GM12878 (cell line): Measurements from ENCODE around the gene WBP11. TPM values are rescaled to one million over a fixed set of nuclear protein-coding genes. Genes with fewer than 3 reads are reported as not detected.

Experiments
- BRCA1 ChIP-seq: IDR thresholded peaks from 2 replicates; pipeline ENCODE4 v1.6.1; 2011; ENCODE audit warnings: low read depth, low read length, improper control_type of control experiment
- CBX3 ChIP-seq: fragments of 200-600 bp; sonication (generic); IDR thresholded peaks from 2 replicates; pipeline ENCODE4 v1.6.1; 2016; ENCODE audit warnings: low read depth, borderline replicate concordance
- CHD2 ChIP-seq: IDR thresholded peaks from 2 replicates; pipeline ENCODE4 v1.6.1; 2011; ENCODE audit warnings: low read depth, low read length, improper control_type of control experiment, borderline replicate concordance
- CHD4 ChIP-seq: fragments of 200-600 bp; sonication (generic); IDR thresholded peaks from 2 replicates; pipeline ENCODE4 v1.6.1; 2016; ENCODE audit warnings: mild to moderate bottlenecking
- EGR1 ChIP-seq, 2 experiments: IDR thresholded peaks; 1 replicate in 1 of 2; 2 replicates in 1 of 2; pipeline ENCODE4 v1.6.1; 2011 to 2012; ENCODE audit warnings: low read depth in 2 of 2, low read length in 2 of 2, borderline replicate concordance in 1 of 2, mild to moderate bottlenecking in 1 of 2, moderate library complexity in 1 of 2
- ESRRA ChIP-seq: IDR thresholded peaks from 2 replicates; pipeline ENCODE4 v1.6.1; 2012; ENCODE audit warnings: mild to moderate bottlenecking, low read length, improper control_type of control experiment
- FOXK2 ChIP-seq: fragments of 450-650 bp; IDR thresholded peaks from 2 replicates; pipeline ENCODE4 v1.6.1; 2017; ENCODE audit warnings: mild to moderate bottlenecking, moderate library complexity
- HDGF ChIP-seq: fragments of 450-650 bp; IDR thresholded peaks from 2 replicates; pipeline ENCODE4 v1.6.1; 2016; ENCODE audit warnings: antibody characterized with exemption
- IKZF1 ChIP-seq: fragments of 450-650 bp; conservative IDR thresholded peaks from 2 replicates; pipeline ENCODE4 v1.6.1; 2017; ENCODE audit warnings: antibody characterized with exemption, mild to moderate bottlenecking
- JUNB ChIP-seq: IDR thresholded peaks from 2 replicates; pipeline ENCODE4 v1.6.1; 2016; ENCODE audit warnings: antibody characterized with exemption, mild to moderate bottlenecking
- JUND ChIP-seq: IDR thresholded peaks from 2 replicates; pipeline ENCODE4 v1.6.1; 2012; ENCODE audit warnings: low read depth, mild to moderate bottlenecking, low read length, improper control_type of control experiment, moderate library complexity
- NFYA ChIP-seq: IDR thresholded peaks from 2 replicates; pipeline ENCODE4 v1.6.1; 2011; ENCODE audit warnings: low read depth, mild to moderate bottlenecking, low read length, improper control_type of control experiment, borderline replicate concordance
- NFYB ChIP-seq: IDR thresholded peaks from 2 replicates; pipeline ENCODE4 v1.6.1; 2011; ENCODE audit warnings: low read depth, mild to moderate bottlenecking, low read length, improper control_type of control experiment, moderate library complexity; ENCODE audit not compliant: insufficient read depth
- NR2C1 ChIP-seq: fragments of 450-650 bp; IDR thresholded peaks from 2 replicates; pipeline ENCODE4 v1.6.1; 2017; ENCODE audit warnings: antibody characterized with exemption, mild to moderate bottlenecking, moderate library complexity
- NR2F1 ChIP-seq: fragments of 450-650 bp; conservative IDR thresholded peaks from 2 replicates; pipeline ENCODE4 v1.6.1; 2017; ENCODE audit warnings: mild to moderate bottlenecking
- NRF1 ChIP-seq: conservative IDR thresholded peaks from 2 replicates; pipeline ENCODE4 v1.6.1; 2011; ENCODE audit warnings: mild to moderate bottlenecking, low read depth, low read length, improper control_type of control experiment
- SMARCA5 ChIP-seq: fragments of 450-650 bp; IDR thresholded peaks from 2 replicates; pipeline ENCODE4 v1.6.1; 2017; ENCODE audit warnings: mild to moderate bottlenecking
- STAT3 ChIP-seq: IDR thresholded peaks from 2 replicates; pipeline ENCODE4 v1.6.1; 2011; ENCODE audit warnings: low read depth, low read length, improper control_type of control experiment
- SUZ12 ChIP-seq: fragments of 200-600 bp; sonication (generic); IDR thresholded peaks from one replicate; pipeline ENCODE4 v1.6.1; 2018; ENCODE audit warnings: antibody characterized with exemption, mild to moderate bottlenecking; ENCODE audit not compliant: unreplicated experiment
- TCF12 ChIP-seq: IDR thresholded peaks from 2 replicates; pipeline ENCODE4 v1.6.1; 2011; ENCODE audit warnings: low read depth, mild to moderate bottlenecking, low read length
- ZNF207 ChIP-seq: fragments of 450-650 bp; IDR thresholded peaks from 2 replicates; pipeline ENCODE4 v1.6.1; 2014; ENCODE audit warnings: antibody characterized with exemption, mild to moderate bottlenecking, borderline replicate concordance
- ZSCAN29 ChIP-seq: fragments of 450-650 bp; IDR thresholded peaks from 2 replicates; pipeline ENCODE4 v1.6.1; 2017; ENCODE audit warnings: mild to moderate bottlenecking, moderate library complexity
- ZZZ3 ChIP-seq: IDR thresholded peaks from 2 replicates; pipeline ENCODE4 v1.6.1; 2011; ENCODE audit warnings: low read depth; ENCODE audit not compliant: control insufficient read depth, insufficient read length
- polyA plus RNA-seq, 11 experiments: library from polyadenylated mRNA; depleted of rRNA in 4 of 11; unstranded in 6 of 11; stranded (reverse) in 5 of 11; fragments of >200 nt; fragmentation: Nextera tagmentation in 4 of 11; fragmentation: Illumina TruSeq in 1 of 11; extraction: Ambion mirVana in 4 of 11; extraction: Trizol in 1 of 11; gene quantifications; 1 replicate in 1 of 11; 2 replicates in 10 of 11; pipeline versions ENCODE4 v1.2.1 to v1.2.3, GENCODE V29; 2011 to 2016; ENCODE audit warnings: inconsistent platforms in 2 of 11, missing spikeins in 2 of 11, low read depth in 1 of 11
- total RNA-seq, 4 experiments: library from RNA; depleted of rRNA in 3 of 4; stranded (reverse); fragments of >200 nt in 3 of 4; fragmentation: Illumina TruSeq in 1 of 4; extraction: Trizol in 1 of 4; gene quantifications; 2 replicates each; pipeline versions ENCODE4 v1.2.1 to v1.2.3, GENCODE V29; 2013 to 2021
- TF ChIP-seq, protein P1 (sequence below): IDR thresholded peaks from 2 replicates; pipeline ENCODE4 v1.6.1; 2011; ENCODE audit warnings: borderline replicate concordance, low read depth, mild to moderate bottlenecking, moderate library complexity, low read length; ENCODE audit not compliant: insufficient read depth, poor library complexity, severe bottlenecking
- TF ChIP-seq, protein P2 (sequence below): fragments of 450-650 bp; conservative IDR thresholded peaks from 2 replicates; pipeline ENCODE4 v1.6.1; 2017; ENCODE audit warnings: mild to moderate bottlenecking, moderate library complexity
- TF ChIP-seq, protein P3 (sequence below): fragments of 450-650 bp; IDR thresholded peaks from 2 replicates; pipeline ENCODE4 v1.6.1; 2016; ENCODE audit warnings: mild to moderate bottlenecking

The WBP11 gene
- total and polyA plus RNA-seq, 10 of the 15 experiments (the other 5 are each of a cell fraction or from before 2014, with no cell fraction given), result 11.5 to 107 (median 29.1) TPM

DNA sequence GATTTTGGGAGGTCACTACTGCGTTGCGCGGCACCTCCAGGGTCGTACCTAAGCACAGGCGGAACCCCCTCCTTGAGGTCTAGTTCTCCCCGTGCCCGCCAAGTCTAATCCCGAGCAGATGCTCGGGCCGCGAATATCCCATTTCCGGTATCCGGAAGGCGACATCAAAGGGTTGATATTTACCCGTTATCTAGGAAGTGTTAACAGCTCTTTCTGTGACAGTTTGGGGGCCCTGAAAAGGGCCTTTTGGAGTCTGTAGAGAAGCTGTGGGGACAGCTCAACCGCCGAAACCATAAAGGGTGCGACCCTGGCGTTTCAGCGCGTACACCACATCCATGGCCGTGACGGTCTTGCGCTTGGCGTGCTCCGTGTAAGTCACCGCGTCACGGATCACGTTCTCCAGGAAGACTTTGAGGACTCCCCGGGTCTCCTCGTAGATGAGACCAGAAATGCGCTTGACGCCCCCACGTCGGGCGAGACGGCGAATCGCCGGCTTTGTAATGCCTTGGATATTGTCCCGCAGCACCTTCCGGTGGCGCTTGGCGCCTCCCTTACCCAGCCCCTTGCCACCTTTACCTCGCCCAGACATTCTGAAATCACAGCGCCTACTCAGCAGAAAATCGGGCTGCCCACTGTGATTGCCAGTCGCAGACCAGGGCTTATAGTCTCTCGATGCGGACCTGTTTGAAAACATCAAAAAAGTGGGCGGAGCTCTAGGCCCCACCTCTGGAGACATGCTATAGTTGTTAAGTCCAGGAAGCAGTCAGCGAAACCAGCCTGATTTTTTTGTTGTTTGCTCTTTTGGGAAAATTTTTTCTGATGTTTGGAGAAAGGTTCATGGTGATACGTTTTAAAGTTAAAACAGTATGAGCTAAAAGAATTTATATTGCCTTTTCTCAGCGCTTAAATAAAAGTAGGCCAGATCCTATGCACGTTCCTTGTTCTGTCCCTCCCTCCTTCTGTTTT, 32.5 kb downstream of the WBP11 start (continued):
- TF ChIP-seq CHD4, result no peak
- no peak for TF ChIP-seq ZSCAN29
- TF ChIP-seq ESRRA, result no peak
- no peak for TF ChIP-seq SUZ12
- TF ChIP-seq NR2C1, result 0 out of 2 replicates have a peak, but pooled peaks have one; percentile 4
- TF ChIP-seq, protein P1, sequence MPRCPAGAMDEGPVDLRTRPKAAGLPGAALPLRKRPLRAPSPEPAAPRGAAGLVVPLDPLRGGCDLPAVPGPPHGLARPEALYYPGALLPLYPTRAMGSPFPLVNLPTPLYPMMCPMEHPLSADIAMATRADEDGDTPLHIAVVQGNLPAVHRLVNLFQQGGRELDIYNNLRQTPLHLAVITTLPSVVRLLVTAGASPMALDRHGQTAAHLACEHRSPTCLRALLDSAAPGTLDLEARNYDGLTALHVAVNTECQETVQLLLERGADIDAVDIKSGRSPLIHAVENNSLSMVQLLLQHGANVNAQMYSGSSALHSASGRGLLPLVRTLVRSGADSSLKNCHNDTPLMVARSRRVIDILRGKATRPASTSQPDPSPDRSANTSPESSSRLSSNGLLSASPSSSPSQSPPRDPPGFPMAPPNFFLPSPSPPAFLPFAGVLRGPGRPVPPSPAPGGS, result no peak
- peak; percentile 58 to 65; a peak in 2 of 3 replicates for TF ChIP-seq EGR1 (IDR thresholded peaks at IDR 0.05; ENCODE audit: borderline replicate concordance in 1 of 2, low read depth in 2 of 2, low read length in 2 of 2)
- TF ChIP-seq HDGF, result no peak
- no peak for TF ChIP-seq NRF1
- 0 out of 2 replicates have a peak, but pooled peaks have one; percentile 11 for TF ChIP-seq STAT3
- TF ChIP-seq FOXK2, result no peak
- TF ChIP-seq ZNF207, result peak; percentile 61
- TF ChIP-seq SMARCA5, result peak; percentile 87
- TF ChIP-seq JUND, result no peak
- no peak for TF ChIP-seq NFYB
- TF ChIP-seq, protein P2, sequence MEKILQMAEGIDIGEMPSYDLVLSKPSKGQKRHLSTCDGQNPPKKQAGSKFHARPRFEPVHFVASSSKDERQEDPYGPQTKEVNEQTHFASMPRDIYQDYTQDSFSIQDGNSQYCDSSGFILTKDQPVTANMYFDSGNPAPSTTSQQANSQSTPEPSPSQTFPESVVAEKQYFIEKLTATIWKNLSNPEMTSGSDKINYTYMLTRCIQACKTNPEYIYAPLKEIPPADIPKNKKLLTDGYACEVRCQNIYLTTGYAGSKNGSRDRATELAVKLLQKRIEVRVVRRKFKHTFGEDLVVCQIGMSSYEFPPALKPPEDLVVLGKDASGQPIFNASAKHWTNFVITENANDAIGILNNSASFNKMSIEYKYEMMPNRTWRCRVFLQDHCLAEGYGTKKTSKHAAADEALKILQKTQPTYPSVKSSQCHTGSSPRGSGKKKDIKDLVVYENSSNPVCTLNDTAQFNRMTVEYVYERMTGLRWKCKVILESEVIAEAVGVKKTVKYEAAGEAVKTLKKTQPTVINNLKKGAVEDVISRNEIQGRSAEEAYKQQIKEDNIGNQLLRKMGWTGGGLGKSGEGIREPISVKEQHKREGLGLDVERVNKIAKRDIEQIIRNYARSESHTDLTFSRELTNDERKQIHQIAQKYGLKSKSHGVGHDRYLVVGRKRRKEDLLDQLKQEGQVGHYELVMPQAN, result peak; percentile 86; the same call in 1 of the 2 replicates
- TF ChIP-seq JUNB, result no peak
- TF ChIP-seq TCF12, result peak; percentile 79
- peak; percentile 84 for TF ChIP-seq IKZF1
- TF ChIP-seq CHD2, result peak; percentile 87
- TF ChIP-seq NFYA, result no peak
- no peak for TF ChIP-seq BRCA1
- TF ChIP-seq NR2F1, result peak; percentile 76
- no peak for TF ChIP-seq ZZZ3
- TF ChIP-seq, protein P3, sequence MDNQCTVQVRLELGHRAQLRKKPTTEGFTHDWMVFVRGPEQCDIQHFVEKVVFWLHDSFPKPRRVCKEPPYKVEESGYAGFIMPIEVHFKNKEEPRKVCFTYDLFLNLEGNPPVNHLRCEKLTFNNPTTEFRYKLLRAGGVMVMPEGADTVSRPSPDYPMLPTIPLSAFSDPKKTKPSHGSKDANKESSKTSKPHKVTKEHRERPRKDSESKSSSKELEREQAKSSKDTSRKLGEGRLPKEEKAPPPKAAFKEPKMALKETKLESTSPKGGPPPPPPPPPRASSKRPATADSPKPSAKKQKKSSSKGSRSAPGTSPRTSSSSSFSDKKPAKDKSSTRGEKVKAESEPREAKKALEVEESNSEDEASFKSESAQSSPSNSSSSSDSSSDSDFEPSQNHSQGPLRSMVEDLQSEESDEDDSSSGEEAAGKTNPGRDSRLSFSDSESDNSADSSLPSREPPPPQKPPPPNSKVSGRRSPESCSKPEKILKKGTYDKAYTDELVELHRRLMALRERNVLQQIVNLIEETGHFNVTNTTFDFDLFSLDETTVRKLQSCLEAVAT, result peak; percentile 98
- TF ChIP-seq CBX3, result no peak
